ENCODE measurements around the gene CUX1. TPM values are rescaled to one million over a fixed set of nuclear protein-coding genes. Genes with fewer than 3 reads are reported as not detected.
A peak's percentile ranks its signal among the peaks of the same experiment; 100 is the strongest.

Gene CUX1
- total RNA-seq, 1 donor from 2014 or later = 89.1 TPM

DNA sequence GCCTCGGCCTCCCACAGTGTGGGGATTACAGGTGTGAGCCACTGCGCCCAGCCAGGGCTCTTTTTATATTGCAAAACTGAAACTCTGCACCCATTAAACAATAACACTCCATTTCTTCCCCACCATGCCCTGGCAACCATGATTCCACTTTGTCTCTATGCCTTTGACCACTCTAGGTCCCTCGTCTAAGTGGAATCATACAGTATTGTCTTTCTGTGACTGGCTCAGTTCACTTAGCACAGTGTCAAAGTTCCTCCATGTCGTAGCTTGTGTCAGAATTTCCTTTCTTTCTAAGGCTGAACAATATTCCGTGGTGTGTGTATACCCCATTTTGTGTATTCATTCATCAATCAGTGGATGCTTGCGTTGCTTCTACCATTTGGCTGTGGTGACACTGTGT, 46.2 kb downstream of the CUX1 start:
- Mint-ChIP-seq H3K27me3 (ENCODE audit: unreplicated experiment) (no peaks in the 10 kb centered on the region), H3K4me1 (ENCODE audit: unreplicated experiment) (peaks cover 38% of the 10 kb centered on the region), H3K4me3 (ENCODE audit: unreplicated experiment) (no peak overlapping the region), H3K36me3 (ENCODE audit: unreplicated experiment) (no peaks in the 10 kb centered on the region), H3K27ac (ENCODE audit: unreplicated experiment) (no peak overlapping the region), H3K9me3 (ENCODE audit: unreplicated experiment) (no peaks in the 10 kb centered on the region)
- TF ChIP-seq, protein P1, sequence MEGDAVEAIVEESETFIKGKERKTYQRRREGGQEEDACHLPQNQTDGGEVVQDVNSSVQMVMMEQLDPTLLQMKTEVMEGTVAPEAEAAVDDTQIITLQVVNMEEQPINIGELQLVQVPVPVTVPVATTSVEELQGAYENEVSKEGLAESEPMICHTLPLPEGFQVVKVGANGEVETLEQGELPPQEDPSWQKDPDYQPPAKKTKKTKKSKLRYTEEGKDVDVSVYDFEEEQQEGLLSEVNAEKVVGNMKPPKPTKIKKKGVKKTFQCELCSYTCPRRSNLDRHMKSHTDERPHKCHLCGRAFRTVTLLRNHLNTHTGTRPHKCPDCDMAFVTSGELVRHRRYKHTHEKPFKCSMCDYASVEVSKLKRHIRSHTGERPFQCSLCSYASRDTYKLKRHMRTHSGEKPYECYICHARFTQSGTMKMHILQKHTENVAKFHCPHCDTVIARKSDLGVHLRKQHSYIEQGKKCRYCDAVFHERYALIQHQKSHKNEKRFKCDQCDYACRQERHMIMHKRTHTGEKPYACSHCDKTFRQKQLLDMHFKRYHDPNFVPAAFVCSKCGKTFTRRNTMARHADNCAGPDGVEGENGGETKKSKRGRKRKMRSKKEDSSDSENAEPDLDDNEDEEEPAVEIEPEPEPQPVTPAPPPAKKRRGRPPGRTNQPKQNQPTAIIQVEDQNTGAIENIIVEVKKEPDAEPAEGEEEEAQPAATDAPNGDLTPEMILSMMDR (IDR thresholded peaks at IDR 0.05) = no peak
- no peak for DNase-seq (ENCODE audit: extremely low spot score, unreplicated experiment)

DNA sequence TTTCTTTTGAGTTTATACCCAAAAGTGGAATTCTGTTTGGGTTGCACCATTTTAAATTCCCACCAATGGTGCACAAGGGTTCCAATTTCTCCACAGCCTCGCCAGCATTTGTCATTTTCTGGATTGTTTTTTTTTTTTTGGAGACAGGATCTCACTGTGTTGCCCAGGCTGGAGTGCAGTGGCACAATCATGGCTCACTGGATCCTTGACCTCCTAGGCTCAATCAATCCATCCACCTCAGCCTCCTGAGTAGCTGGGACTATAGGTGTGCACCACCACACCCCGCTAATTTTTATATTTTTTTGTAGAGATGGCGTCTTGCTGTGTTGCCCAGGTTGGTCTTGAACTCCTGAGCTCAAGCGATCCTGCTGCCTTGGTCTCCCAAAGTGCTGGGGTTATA, 46.6 kb downstream of the CUX1 start:
- no peak for DNase-seq (ENCODE audit: extremely low spot score, unreplicated experiment)
- Mint-ChIP-seq H3K27me3 (ENCODE audit: unreplicated experiment) (no peaks in the 10 kb centered on the region), H3K4me1 (ENCODE audit: unreplicated experiment) (peaks cover 39% of the 10 kb centered on the region), H3K9me3 (ENCODE audit: unreplicated experiment) (no peaks in the 10 kb centered on the region), H3K36me3 (ENCODE audit: unreplicated experiment) (no peaks in the 10 kb centered on the region), H3K27ac (ENCODE audit: unreplicated experiment) (no peak overlapping the region), H3K4me3 (ENCODE audit: unreplicated experiment) (no peak overlapping the region)
- TF ChIP-seq, protein P1 (IDR thresholded peaks at IDR 0.05) = no peak

DNA sequence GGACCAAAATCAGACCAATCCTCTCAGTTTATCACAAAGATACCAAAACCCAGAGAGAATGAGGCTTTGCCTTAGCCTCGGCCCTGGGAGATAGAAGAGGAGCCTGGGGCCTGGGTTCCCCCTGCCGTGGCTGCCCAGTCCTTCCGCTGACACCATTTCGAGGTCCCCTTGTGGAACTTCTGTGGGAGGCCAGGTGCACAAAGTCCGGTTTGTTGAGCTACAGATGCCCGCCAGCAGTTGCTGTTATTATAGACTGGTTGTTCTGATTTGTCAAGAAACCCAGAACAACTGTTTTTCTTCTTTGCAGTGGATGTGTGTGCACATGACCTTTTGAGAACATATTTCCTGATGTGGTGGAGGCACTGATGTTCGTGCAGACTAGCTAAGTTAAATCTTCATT, 47.6 kb downstream of the CUX1 start:
- H3K36me3 Mint-ChIP-seq (ENCODE audit: unreplicated experiment) = no peaks in the 10 kb centered on the region

DNA sequence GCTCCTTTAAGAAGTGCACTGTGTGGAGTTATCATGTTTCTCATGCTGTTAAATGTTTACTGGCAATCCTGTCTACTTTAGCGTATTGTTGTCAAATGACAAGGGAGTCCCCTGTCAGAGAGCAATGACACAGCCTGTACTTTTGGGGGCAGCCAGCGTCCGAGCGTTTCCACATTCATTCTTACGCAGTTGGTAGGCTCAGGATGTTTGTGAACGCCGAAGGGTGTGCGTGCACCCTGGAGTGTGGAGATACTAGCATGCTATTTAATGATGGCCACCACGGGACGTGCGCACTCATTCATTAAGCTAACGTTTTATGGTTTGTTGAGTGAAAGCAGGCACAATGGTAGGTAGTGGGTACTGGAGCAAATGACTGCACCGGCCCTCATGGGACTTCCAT, 48.0 kb downstream of the CUX1 start:
- Mint-ChIP-seq H3K27ac (ENCODE audit: unreplicated experiment) (peak overlapping the region; percentile 41), H3K4me3 (ENCODE audit: unreplicated experiment) (no peak overlapping the region), H3K9me3 (ENCODE audit: unreplicated experiment) (no peaks in the 10 kb centered on the region), H3K27me3 (ENCODE audit: unreplicated experiment) (no peaks in the 10 kb centered on the region), H3K4me1 (ENCODE audit: unreplicated experiment) (peaks cover 48% of the 10 kb centered on the region), H3K36me3 (ENCODE audit: unreplicated experiment) (no peaks in the 10 kb centered on the region)
- TF ChIP-seq, protein P1 (IDR thresholded peaks at IDR 0.05) = no peak
- DNase-seq (ENCODE audit: extremely low spot score, unreplicated experiment) = no peak

More for the DNA sequence above, 47.6 kb downstream of the CUX1 start:
- DNase-seq (ENCODE audit: extremely low spot score, unreplicated experiment) = no peak
- Mint-ChIP-seq H3K4me1 (ENCODE audit: unreplicated experiment) (peaks cover 44% of the 10 kb centered on the region), H3K9me3 (ENCODE audit: unreplicated experiment) (no peaks in the 10 kb centered on the region), H3K27ac (ENCODE audit: unreplicated experiment) (peak overlapping the region; percentile 41), H3K27me3 (ENCODE audit: unreplicated experiment) (no peaks in the 10 kb centered on the region), H3K4me3 (ENCODE audit: unreplicated experiment) (no peak overlapping the region)
- TF ChIP-seq, protein P1 (IDR thresholded peaks at IDR 0.05) = no peak

DNA sequence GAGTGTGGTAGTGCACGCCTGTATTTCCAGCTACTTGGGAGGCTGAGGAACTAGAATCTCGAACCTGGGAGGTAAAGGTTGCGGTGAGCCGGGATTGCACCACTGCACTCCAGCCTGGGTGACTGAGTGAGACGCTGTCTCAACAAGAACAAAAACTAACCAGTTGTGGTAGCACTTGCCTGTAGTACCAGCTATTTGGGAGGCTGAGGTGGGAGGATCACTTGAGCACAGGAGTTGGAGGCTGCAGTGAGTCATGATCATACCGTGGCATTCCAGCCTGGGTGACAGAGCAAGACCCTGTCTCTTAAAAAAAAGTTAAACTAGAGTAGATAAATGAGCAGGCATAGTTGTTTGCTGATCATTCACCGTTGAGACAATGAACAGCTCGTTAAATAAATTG, 48.9 kb downstream of the CUX1 start:
- Mint-ChIP-seq H3K9me3 (ENCODE audit: unreplicated experiment) (no peaks in the 10 kb centered on the region), H3K27ac (ENCODE audit: unreplicated experiment) (no peak overlapping the region), H3K4me3 (ENCODE audit: unreplicated experiment) (no peak overlapping the region), H3K36me3 (ENCODE audit: unreplicated experiment) (no peaks in the 10 kb centered on the region), H3K4me1 (ENCODE audit: unreplicated experiment) (peaks cover 54% of the 10 kb centered on the region), H3K27me3 (ENCODE audit: unreplicated experiment) (no peaks in the 10 kb centered on the region)
- DNase-seq (ENCODE audit: extremely low spot score, unreplicated experiment) = no peak
- TF ChIP-seq, protein P1 (IDR thresholded peaks at IDR 0.05) = no peak
